ENCODE data around the gene CLEC19A.

DNA sequence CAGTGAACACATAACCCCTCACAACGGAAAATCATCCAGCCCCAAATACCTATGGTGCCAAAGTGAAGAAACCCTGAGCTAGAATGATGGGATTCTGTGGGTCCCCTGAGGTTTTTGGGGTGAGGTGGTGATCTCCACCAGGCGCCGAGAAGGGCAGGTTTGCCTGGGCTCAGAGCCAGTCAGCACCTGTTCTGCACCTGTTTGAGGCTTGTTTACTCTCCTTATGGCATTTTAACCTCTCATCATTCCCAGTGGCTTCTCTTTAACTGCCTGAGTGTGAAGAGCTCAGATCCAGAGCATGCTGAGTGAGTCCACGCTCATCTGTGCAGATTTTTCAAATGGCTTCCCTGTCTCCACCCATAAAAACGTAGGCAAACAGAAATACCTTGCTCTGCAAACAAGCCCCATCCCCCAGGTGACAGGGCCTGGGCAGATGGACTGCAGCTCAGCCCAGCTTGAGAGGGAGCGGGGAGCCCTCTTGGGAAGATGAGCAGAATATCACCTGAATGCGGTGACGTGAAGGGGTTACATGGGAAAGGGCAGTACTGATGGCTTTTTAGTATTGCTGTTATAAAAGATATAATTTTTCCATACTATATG is 40.1 kb upstream of the CLEC19A start:
- TF ChIP-seq, protein P1, sequence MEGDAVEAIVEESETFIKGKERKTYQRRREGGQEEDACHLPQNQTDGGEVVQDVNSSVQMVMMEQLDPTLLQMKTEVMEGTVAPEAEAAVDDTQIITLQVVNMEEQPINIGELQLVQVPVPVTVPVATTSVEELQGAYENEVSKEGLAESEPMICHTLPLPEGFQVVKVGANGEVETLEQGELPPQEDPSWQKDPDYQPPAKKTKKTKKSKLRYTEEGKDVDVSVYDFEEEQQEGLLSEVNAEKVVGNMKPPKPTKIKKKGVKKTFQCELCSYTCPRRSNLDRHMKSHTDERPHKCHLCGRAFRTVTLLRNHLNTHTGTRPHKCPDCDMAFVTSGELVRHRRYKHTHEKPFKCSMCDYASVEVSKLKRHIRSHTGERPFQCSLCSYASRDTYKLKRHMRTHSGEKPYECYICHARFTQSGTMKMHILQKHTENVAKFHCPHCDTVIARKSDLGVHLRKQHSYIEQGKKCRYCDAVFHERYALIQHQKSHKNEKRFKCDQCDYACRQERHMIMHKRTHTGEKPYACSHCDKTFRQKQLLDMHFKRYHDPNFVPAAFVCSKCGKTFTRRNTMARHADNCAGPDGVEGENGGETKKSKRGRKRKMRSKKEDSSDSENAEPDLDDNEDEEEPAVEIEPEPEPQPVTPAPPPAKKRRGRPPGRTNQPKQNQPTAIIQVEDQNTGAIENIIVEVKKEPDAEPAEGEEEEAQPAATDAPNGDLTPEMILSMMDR (conservative IDR thresholded peaks at IDR 0.05; ENCODE audit: low read length), result no peak
- TF ChIP-seq EZH2phosphoT487 (IDR thresholded peaks at IDR 0.05; ENCODE audit: borderline replicate concordance, low read depth, low read length), result no peak

Measured in OCI-LY7 (cell line).